NOMO-1 (cell line): ENCODE results near the gene CLIC5.

Experiments used
- DNase-seq, 2 experiments: peaks; one replicate each; lab custom pipeline; 2025; ENCODE audit not compliant: unreplicated experiment in 2 of 2; lab: John Stamatoyannopoulos, UW

The CLIC5 gene

DNA sequence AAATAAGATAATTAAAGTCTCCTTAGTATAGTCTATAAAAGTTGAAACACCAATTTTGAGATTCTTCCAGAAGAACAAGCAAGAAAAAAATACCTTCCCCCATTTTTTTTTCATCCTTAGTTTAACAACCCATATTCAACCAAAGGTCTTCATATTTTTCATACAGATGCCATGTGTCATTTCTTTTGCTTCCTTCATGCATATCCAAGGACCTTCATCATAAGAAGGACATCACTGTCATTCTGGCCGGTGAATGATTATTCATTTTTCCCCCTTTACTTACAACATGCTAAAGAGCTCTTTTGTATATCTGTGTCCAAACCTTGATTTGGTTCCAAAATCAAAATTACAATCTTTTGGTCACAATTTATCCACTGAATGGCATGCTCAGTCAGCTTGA lies 21.3 kb upstream of the CLIC5 start:
- DNase-seq, result no peak

DNA sequence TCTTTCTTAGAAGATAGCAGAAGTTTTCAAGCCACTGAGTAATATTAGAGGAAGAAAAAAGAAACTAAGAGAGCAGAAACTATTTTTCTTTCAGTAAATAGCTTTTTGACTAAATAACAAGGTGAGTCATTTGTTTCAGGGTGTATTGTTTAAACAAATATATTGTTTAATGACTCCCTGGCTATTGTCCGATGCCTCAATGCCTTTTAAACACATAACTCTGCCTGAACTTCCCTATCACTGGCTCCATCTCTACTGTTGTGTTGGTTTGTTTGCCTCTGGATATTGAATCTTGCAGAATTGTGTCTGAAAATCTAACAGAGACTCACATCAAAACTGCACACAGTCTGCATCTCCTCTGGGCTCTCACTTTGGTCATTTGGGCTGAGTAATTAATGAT lies 19.6 kb upstream of the CLIC5 start:
- no peak for DNase-seq

DNA sequence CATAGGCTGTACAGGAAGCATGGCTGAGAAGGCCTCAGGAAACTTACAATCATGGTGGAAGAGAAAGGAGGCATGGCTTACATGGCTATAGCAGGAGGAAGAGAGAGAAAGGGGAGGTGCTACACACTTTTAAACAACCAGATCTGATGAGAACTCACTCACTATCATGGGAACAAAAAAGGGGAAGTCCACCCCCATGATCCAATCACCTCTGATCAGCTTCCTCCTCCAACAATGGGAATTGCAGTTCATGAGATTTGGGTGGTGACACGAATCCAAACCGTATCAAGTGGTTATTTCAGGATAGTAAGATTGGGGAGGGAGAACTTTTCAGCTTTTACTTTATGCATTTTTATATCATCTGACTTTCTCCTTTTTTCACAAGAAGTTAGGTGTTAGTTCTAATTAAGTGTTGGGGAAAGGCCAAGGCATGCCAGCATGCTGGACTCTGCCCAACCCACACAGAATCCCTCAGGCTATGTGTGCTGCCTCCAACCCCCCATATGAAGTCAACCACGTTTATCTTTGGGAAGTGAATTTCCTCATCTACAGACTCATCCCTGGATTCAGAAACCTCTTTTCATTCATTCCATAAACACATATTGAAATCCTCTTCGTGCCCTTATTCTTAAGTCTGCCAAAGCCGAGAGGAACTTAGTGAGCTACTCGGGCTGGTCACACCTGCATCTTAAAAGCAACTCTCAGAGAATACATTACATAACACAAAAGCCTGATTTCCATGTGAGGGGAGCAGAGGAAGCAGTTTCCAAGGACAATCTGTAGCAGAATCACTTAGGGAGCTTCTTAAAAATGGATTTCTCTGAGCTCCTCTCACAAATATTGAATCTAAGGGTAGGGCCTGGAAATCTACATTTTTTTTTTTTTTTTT lies 16.7 kb upstream of the CLIC5 start:
- DNase-seq, result no peak

DNA sequence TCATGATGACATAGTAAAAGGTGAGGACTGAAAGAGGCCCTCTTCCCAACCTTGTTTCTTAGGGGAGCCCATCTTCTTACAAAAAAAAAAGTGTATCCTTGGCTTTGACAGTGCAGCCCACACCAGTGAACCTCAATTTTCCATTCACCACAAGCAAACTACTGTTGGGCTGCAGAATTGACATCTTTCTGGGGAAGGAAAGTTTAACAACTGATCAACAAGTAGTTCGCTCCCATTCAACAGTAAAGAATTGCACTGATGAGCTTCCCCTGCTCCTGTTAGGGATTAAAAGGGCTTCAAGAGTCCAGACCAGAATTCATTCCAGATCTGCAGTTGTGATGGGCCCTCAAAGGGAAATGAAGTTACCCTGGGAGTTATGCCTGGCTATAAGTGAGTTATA lies 13.9 kb upstream of the CLIC5 start:
- no peak for DNase-seq

DNA sequence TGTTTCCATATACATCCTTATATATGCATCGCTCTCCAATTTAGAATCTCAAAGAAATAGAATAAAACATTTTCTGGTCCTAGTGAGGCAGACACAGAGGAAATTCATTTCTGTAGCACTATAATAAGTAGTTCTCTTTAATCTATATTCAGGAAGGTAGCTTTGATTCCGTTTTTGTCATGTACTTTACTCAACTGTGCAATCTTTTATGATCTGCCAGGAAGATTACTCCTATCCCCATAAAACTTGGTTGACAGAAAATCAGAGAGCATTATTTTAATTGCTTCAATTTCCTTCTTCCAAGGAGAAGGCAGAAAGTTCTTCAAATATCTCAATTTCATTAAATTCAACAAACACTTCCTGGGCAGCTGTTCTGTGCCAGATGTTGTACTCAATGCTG lies 10.6 kb upstream of the CLIC5 start:
- no peak for DNase-seq

DNA sequence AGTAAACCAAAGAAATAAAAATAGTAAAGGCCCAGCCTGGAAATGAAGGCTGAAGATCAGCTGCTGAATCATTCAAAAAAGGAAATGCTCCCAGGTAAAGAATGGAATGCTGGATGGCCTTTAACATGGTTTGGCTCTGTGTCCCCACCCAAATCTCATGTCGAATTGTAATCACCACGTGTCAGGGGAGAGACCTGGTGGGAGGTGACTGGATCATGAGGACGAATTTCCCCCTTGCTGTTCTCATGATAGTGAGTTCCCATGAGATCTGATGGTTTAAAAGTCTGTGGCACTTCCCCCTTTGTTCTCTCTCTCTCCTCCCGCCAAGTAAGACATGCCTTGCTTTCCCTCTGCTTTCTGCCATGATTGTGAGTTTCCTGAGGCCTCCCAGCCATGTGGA lies 9.9 kb upstream of the CLIC5 start:
- DNase-seq, result no peak

DNA sequence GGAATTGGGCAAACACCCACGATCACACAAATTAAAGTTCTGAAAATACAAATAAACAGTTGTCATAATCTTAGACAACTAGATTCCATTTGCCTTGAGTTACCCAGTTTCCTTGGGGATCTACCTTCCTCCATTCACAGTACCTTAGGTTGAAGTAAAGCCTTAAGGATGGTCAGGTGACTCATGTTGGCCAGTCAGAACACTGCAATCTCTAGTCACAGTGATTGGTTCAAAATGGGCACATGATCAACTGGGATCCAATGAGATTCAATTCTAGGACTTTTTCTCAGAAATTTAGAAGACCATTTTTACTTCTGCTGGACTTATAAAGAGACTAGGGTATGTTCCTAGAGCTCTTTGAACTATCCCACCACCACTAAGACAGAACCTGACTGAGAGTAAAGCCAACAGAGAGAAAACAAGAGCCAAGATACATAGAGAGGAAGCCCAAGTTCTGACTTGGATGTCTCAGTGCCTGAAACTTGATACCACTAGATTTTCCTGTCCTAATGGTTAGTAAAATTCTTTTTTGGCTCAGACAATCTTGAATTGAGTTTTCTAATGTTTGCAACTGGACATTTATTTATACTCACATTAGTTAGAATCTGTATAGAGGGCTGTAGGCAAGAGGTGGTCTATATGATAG lies 8.6 kb upstream of the CLIC5 start:
- DNase-seq, result no peak

DNA sequence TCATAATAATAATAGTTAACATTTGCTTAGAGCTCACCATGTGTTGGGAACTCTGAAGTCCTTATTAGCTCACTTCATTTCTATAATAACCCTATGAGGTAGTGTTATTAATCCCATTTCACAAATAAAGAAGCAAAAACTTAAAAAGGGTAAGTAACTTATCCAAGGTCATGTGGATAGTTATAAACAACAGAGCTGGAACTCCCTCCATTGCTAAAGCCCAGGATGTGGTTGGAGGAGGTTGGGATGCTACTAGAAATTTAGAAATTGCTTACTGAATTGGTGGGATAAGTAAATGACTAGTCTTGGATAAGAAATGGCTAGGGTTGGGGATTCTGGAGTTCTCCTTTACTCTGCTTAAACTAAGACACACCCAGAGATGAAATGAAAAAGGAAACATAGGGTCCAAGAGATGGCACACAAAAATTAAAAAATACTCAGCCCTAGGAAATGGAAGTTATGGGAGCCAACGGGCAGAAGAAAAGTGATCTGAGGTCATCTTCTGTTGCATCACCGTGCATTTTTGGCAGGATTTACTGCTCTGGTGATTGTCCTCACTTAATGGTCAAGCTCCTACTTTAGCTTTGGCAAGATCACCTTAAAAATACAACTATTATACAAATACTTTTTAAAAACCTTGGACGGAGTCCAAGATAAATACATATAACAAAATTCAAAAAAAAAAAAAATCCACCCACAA lies 7.7 kb upstream of the CLIC5 start:
- no peak for DNase-seq

DNA sequence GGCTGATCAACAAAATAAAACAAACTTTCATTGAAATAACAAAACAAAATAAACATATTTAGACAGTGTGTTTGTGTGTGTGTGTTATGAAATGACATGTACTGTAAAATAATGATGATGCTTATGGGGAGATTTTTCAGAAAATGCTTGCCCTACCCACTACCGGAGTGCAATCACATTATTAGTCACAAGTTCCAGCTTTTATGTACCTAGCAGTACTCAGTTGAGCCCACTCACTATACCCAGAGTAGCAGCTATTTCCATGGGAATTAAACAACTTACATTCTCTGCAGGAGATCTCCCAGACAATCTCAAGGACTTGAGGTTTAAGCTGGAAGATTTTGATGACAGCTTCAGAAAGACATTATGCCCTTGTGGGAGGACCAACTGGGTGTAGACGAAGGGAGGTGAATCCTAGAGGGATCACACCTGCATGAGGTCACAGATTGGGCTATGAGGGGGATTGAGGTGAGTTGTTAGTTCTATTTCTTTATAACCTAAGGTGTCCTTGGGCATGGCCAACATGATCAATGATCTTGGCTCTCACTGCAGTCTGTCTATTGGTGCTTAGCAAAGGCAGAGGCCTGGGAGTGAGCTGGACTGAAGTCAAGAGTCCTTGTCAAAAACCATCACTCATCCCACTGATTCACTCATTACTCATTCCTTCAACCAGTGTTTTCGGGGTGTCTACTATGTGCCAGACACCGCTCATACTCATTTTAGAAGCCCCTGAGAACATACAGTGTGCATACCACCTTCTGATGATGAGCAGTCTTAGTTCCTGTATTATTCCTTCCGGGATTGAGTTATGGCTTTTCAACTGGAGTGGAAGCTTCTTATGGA lies 6.7 kb upstream of the CLIC5 start:
- DNase-seq, result no peak

DNA sequence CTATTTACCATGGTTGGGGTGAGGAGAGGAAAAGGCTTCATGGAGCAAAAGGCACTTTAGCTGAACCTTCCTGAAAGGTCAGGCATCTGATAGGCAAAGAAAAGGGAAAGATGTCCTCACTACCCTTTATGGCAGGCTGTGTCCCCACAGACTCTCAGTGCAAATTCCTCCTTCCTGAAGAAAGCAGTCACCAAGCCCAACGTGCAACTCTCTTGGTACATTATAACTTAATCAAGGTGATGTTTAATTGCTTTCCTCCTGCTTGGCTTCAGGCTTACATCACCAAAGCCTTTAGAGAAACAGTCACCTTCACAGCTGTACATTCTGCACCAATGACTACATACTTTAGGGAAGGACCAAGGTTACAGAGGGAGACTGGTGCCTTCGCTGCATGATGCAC lies 2.1 kb upstream of the CLIC5 start:
- DNase-seq, result no peak

DNA sequence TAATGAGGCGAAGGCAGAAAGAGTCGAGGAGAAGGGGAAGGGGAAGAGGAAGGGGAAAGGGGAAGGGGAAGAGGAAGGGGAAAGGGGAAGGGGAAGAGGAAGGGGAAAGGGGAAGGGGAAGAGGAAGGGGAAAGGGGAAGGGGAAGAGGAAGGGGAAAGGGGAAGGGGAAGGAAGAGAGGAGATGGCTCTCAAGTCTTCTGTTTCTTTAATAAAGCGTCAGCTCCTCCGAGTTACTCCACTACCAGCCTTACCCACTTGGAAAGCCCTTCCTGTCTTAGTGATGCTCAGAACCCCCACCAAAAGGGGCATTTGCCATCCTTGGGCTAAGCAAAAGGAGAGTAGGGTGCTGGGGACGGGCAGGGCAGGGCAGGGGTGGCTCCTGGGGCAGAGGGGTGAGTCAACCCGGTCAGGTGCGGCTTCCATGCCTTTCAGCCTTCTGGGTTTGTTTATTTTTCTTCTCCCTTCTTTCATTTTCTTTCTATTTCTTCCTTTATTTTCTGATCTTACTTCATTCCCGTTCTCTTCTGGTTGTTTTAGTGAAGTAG lies 476 bp upstream of the CLIC5 start:
- DNase-seq, result no peak

DNA sequence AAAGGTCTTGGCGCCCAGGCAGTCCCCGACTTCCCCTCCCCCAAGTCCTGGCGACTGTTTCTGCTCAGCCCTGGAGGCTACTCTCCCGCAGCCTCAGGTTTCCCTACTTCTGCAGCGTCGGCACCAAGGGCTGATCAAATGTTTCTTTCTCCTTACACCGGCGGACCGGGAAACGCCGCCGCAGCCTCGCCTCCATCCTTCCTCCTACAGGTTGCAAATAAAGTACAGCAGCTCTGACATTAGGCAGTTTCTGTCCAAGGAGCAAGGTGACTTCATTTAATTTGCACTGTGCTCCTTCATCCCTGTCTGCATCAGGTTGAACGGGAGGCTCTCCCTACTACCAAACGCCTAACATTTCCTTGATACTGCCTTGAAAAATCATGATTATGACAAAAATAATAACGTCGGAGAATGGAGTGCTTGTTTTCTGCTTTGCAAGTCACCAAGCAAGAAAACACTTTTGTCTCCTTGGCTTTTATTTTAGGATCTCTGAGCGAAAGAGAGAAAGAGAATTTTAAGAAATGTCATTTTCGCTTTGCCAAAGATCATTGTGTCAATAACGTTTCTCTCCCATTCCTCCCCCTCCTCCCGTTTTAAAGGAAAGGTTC lies 1.0 kb downstream of the CLIC5 start:
- DNase-seq, result no peak

DNA sequence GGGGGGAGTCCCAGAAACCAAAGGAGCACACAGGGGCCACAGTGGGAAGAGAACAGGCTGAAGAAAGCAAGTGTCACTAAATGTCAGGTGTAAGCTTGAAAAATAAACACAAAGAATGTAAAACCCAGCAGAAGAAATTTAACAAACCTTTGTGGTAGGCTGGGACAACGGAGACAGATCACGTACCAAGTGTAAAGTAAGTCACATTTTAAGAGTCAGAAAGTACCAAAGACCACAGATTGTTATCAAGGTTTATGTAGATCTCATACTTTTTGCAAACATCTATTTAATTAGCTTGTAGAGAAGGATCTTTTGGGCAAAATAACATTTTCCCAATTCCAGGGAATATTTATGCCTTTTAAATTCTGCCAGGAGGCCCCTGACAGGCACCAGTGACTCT lies 1.6 kb downstream of the CLIC5 start:
- DNase-seq, result no peak

DNA sequence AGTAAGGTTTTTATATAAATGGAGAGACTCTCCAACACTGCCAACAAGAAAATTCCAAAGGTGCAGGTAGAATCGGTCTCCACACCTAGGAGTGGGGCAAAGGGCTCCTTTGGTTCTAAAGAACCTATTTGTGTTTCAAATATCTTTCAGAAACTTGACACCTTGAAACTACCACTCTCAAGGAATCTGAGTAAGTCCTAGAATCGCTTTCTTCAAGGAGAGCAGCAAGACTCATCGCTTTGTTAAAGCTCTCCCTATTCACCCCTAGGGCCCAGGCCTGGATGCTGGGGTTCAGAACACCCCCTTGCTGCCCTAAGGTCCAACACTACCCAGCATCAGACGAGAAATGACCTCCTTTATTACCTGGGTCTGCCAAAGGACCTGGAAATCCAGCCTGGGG lies 2.0 kb downstream of the CLIC5 start:
- DNase-seq, result no peak

DNA sequence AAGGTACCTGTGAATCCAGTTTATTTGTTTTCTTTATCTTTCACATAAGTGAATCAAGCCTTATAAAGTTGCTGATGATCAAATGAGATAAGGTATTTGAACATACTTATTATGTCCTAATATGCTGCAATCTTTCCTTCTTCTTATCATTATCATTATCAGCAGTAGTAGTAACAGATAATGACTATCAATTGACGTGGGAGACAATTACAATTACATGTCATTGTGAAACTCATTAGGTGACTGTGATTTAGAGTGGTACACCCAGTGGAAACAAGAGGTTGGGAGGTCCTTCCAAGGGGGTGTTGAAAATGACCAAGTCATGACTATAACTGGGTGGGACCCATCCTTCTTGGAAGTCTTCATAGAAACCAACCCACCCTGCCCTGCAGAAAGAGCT lies 2.8 kb downstream of the CLIC5 start:
- DNase-seq, result no peak

DNA sequence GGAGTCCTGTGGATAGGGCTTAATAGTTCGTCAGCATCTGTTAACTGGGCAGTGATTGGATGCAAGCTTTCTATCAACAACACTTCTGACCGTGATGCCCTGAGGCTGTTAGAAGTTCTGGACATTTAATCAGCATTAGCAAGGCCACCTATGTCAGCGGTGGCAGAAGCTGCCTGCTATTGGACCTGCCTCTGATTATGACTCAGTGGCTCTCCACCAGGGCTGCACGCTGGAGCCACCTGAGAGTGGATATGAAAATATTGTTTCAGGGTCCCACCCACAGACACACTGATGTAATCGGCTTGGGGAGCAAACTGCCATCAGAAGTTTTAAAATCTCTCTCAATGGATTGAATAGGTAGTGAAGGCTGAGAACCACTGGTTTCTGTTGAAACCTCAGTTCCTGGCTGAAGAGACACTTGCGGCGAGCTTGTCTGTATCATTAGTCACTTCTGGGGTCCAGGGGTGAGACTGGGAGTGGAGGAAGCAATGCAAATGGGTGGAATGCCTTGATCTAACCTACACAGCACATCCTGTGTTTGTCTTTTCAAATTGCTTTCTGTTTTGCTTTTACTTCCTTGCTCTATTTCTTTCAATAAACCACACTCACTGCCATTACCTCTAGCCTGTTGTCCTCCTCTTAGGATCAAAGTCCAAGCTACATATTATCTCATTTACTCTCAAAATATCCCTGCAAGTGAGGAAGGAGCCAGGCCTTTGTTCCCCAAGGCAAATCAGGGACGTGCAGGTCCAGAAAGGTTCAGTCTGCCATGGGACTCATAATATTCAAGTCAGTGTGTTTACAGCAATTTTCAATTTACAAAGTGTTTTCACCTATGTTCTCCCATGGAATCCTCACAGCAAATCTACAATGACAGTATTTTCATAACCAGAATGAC lies 4.2 kb downstream of the CLIC5 start:
- DNase-seq, result peak in 1 of 2 experiments; percentile 36

DNA sequence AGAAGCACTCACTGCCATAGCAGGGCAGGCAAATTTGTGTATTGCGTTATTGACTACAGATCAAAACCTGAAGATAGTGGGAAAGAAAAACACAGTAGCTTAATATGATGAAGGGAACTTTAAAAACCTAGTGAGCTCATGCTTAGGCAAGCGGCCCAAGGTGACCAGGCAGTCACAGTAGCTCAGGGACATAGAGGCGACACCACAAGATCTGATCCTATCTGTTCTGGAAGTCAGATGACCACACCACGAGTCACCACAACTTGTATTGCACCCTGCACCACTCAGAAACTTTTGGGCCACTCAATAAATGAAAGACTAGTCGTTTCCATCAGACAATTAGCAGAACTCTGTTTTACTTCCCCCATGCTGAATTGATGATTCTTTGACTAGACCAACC lies 4.9 kb downstream of the CLIC5 start:
- DNase-seq, result no peak

DNA sequence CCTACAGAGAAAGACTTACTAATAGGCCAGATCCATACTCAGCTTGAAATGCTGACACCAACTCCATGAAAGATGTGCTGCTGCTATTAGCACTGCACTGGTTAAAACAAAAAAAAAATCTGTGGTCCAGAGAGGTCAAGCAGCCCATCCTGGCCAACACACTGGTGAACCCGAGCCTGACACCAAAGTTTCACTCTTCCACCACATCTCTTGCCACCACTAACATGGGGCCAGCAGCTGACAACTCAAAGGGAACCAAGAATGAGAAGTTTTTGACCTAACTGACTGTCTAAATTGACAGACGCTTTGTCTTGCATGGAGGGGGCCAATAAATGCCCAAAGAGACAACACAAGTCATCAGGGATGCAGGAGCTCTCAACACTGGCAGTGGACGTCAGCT lies 5.4 kb downstream of the CLIC5 start:
- no peak for DNase-seq

DNA sequence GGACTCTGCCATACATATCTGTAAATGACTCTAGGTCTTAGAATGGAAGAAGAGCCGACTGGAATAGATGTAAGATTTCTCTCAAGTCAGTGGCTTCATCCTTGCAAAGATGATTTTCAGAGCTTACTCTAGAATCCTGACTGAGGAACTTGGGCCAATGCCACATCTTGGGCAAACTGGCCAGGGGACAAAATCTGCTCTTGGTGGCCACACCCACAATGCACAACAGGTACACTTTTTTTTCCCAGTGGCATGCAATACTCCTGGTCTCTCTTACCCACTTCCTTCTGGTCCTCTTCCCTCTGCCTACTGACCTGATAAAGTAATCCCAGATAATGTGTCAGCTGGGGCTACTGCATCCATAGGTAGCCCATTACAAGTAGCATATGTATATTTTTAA lies 13.4 kb downstream of the CLIC5 start:
- DNase-seq, result no peak
